ENCODE measurements around the gene KIAA0513. TPM values are rescaled to one million over a fixed set of nuclear protein-coding genes. Genes with fewer than 3 reads are reported as not detected.

The KIAA0513 gene
- total and polyA plus RNA-seq, 10 of the 15 experiments (the other 5 are each of a cell fraction or from before 2014, with no cell fraction given): 0.14 to 5.8 (median 2.0) TPM

GRCh38 chr16:85139881-85140339, 112.3 kb downstream of the KIAA0513 start:
- CTCF ChIA-PET: interaction anchor here (1.0 to 1.4 kb wide), 7 partner anchors 12 to 169 kb away, joined by 3 to 6 read pairs (median 3); no protein-coding TSS in a partner anchor

More at GRCh38 chr16:85139881-85140339, 112.3 kb downstream of the KIAA0513 start:
- H3K79me2 ChIP-seq (ENCODE audit: control insufficient read depth, insufficient read depth, low read length): no peaks in the 10 kb centered on the region
- BruUV-seq (replicated peaks): no TSS peak
- ChIA-PET SMC1A (ENCODE audit: uncharacterized antibody, unreplicated experiment) (interaction anchor here (0.5 to 1.6 kb wide), 7 partner anchors 10 to 420 kb away, joined by 3 to 8 read pairs (median 3); no protein-coding TSS in a partner anchor), POLR2A (interaction anchor here (0.5 to 2.8 kb wide), 4 partner anchors 12 to 256 kb away, joined by 3 to 7 read pairs (median 5); no protein-coding TSS in a partner anchor), RAD21 (ENCODE audit: unreplicated experiment) (interaction anchor here (0.8 to 1.9 kb wide), 4 partner anchors 9 to 25 kb away, joined by 3 to 9 read pairs (median 5); no protein-coding TSS in a partner anchor)
- intact Hi-C loops (cut with micrococcal nuclease; ENCODE audit: unreplicated experiment): loop anchor here (5.0 kb wide), 1 partner anchor 87 kb away; no protein-coding TSS in a partner anchor
- H2AFZ ChIP-seq (ENCODE audit: control insufficient read depth, low read depth, low read length): no peak overlapping the region
- H3K9me3 ChIP-seq (replicated peaks; ENCODE audit: control insufficient read depth, insufficient read depth, low read length): no peaks in the 10 kb centered on the region; the same call in 2 of the 3 replicates
- no peak for DNase-seq (ENCODE audit: low read depth, low spot score)
- 3% methylated on average over 9 of the region's 9 CpGs for WGBS (ENCODE audit: insufficient coverage, insufficient replicate concordance, low lambda C conversion rate, missing lambda C conversion rate)
- no peaks in the 10 kb centered on the region for H3K36me3 ChIP-seq (ENCODE audit: control insufficient read depth in 2 of 2, insufficient read depth in 2 of 2, low read length in 1 of 2)
- TF ChIP-seq MLLT1 (IDR thresholded peaks at IDR 0.05) (0 out of 2 replicates have a peak, but pooled peaks have one; percentile 39), ZNF217 (IDR thresholded peaks at IDR 0.05) (peak; percentile 40; the same call in 1 of the 2 replicates), RUNX3 (IDR thresholded peaks at IDR 0.05; ENCODE audit: low read length) (peak; percentile 69; the same call in 1 of the 2 replicates), NR2F1 (conservative IDR thresholded peaks at IDR 0.05) (0 out of 2 replicates have a peak, but pooled peaks have one; percentile 31), EGR1 (IDR thresholded peaks at IDR 0.05; ENCODE audit: borderline replicate concordance in 1 of 2, low read depth in 2 of 2, low read length in 2 of 2) (peak in 1 of 2 experiments; percentile 62; a peak in 1 of 3 replicates), DPF2 (IDR thresholded peaks at IDR 0.05) (no peak), STAT3 (IDR thresholded peaks at IDR 0.05; ENCODE audit: low read depth, low read length) (no peak), USF1 (IDR thresholded peaks at IDR 0.05; ENCODE audit: borderline replicate concordance, extremely low read length, insufficient read depth, low read depth, low read length) (no peak), MTA2 (IDR thresholded peaks at IDR 0.05; ENCODE audit: low read depth) (0 out of 2 replicates have a peak, but pooled peaks have one; percentile 16), EED (IDR thresholded peaks at IDR 0.05; ENCODE audit: low read depth) (0 out of 2 replicates have a peak, but pooled peaks have one; percentile 16), IKZF1 (conservative IDR thresholded peaks at IDR 0.05) (peak; percentile 21; the same call in 1 of the 2 replicates)
- no peak for FAIRE-seq
- in situ Hi-C loops (cut with MboI): no loop called here
- peak; percentile 11 for ATAC-seq
- no peak overlapping the region for H3K27ac ChIP-seq (ENCODE audit: control insufficient read depth, insufficient read depth)
- H3K27me3 ChIP-seq (replicated peaks in 1 of 2; ENCODE audit: control insufficient read depth in 2 of 2, insufficient read depth in 2 of 2, low read length in 1 of 2): no peaks in the 10 kb centered on the region
- H3K4me1 ChIP-seq (ENCODE audit: control insufficient read depth, insufficient read depth, low read length): peaks cover 25% of the 10 kb centered on the region
- H3K4me2 ChIP-seq (ENCODE audit: control insufficient read depth, insufficient read depth): no peak overlapping the region
- H3K9ac ChIP-seq (ENCODE audit: control insufficient read depth, insufficient read depth, low read length): no peak overlapping the region
- no peak overlapping the region for H3K4me3 ChIP-seq
- no peaks in the 10 kb centered on the region for H4K20me1 ChIP-seq (ENCODE audit: control insufficient read depth, insufficient read depth)

All from GM12878 (cell line).